ENCODE results near the gene SPATA13.
"Not testable (repeated sequence)": the region's sequence is repeated elsewhere in the genome, so short reads cannot be mapped to it uniquely, and the experiment has no call there.

Gene SPATA13

GRCh38 chr13:24119626-24120508 lies 40.7 kb upstream of the SPATA13 start:
- ChIA-PET CTCF (interaction anchor here (1.3 kb wide), 1 partner anchor 9 kb away, joined by 4 read pairs; no protein-coding TSS in a partner anchor), POLR2A (no interaction called here)
- Histone ChIP-seq H3K4me1 (ENCODE audit: control insufficient read depth, insufficient read depth, low read length) (no peaks in the 10 kb centered on the region), H3K27ac (ENCODE audit: extremely low read depth, low read depth, low read length) (no peak overlapping the region), H3K9me3 (ENCODE audit: control insufficient read depth, insufficient read depth, low read depth, low read length) (no peaks in the 10 kb centered on the region), H3K4me3 (ENCODE audit: low read depth, low read length) (no peak overlapping the region), H3K36me3 (ENCODE audit: control insufficient read depth in 2 of 2, insufficient read depth in 1 of 2, low read length in 2 of 2) (no peaks in the 10 kb centered on the region)
- TF ChIP-seq ZNF19 (tag by site-specific recombination; IDR thresholded peaks at IDR 0.05; ENCODE audit: low read depth) (no peak), GLI4 (tag by site-specific recombination; IDR thresholded peaks at IDR 0.05) (no peak), ZNF48 (tag by site-specific recombination; IDR thresholded peaks at IDR 0.05) (no peak), ZNF324 (tag by site-specific recombination; IDR thresholded peaks at IDR 0.05) (no peak), ZNF610 (tag by site-specific recombination; IDR thresholded peaks at IDR 0.05; ENCODE audit: borderline replicate concordance) (no peak)

- H3K27ac ChIP-seq (ENCODE audit: extremely low read depth, low read depth, low read length); H3K9me3 ChIP-seq (ENCODE audit: control insufficient read depth, insufficient read depth, low read depth, low read length); CTCF ChIA-PET; POLR2A ChIA-PET; H3K4me3 ChIP-seq (ENCODE audit: low read depth, low read length); H3K4me1 ChIP-seq (ENCODE audit: control insufficient read depth, insufficient read depth, low read length); H3K36me3 ChIP-seq (ENCODE audit: control insufficient read depth in 2 of 2, insufficient read depth in 1 of 2, low read length in 2 of 2): not testable (repeated sequence)
These were observed 38.5 kb upstream of the SPATA13 start for GRCh38 chr13:24122045-24122444.

DNA sequence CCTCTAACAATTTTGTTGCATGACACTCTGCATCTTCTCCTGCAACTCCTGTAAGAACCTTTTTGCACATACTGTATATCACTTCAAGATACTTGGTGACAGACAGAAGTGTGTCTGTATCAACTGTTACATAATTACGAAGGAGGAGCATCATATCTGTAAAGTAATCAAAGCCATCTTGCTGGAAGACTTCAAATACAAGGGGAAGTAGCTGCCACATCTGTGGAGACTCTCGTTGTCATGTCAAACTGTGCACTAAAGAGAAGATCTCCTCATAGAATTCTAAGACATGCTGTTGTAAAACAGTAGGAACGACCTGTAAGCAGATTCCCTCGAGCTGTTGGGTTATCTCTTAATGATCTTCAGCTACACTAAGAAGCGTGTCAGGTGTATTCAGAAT lies 38.0 kb upstream of the SPATA13 start:
- POLR2A ChIA-PET: no interaction called here
- TF ChIP-seq ZFP41 (tag by site-specific recombination; IDR thresholded peaks at IDR 0.05; ENCODE audit: borderline replicate concordance) (no peak), ZNF10 (tag by site-specific recombination; IDR thresholded peaks at IDR 0.05) (no peak), ZNF596 (tag by site-specific recombination; IDR thresholded peaks at IDR 0.05) (no peak), ZSCAN23 (tag by site-specific recombination; IDR thresholded peaks at IDR 0.05) (no peak), ZNF548 (tag by site-specific recombination; IDR thresholded peaks at IDR 0.05) (no peak), ZNF248 (tag by site-specific recombination; IDR thresholded peaks at IDR 0.05) (no peak), ZNF239 (tag by site-specific recombination; IDR thresholded peaks at IDR 0.05) (no peak), PRDM2 (tag by site-specific recombination; IDR thresholded peaks at IDR 0.05; ENCODE audit: borderline replicate concordance) (no peak), ZNF433 (tag by site-specific recombination; IDR thresholded peaks at IDR 0.05; ENCODE audit: low read depth) (no peak), ZNF701 (tag by site-specific recombination; IDR thresholded peaks at IDR 0.05) (no peak), AEBP2 (tag by site-specific recombination; IDR thresholded peaks at IDR 0.05; ENCODE audit: borderline replicate concordance) (no peak), GFI1B (tag by site-specific recombination; IDR thresholded peaks at IDR 0.05) (no peak)
- TF ChIP-seq, protein P1, sequence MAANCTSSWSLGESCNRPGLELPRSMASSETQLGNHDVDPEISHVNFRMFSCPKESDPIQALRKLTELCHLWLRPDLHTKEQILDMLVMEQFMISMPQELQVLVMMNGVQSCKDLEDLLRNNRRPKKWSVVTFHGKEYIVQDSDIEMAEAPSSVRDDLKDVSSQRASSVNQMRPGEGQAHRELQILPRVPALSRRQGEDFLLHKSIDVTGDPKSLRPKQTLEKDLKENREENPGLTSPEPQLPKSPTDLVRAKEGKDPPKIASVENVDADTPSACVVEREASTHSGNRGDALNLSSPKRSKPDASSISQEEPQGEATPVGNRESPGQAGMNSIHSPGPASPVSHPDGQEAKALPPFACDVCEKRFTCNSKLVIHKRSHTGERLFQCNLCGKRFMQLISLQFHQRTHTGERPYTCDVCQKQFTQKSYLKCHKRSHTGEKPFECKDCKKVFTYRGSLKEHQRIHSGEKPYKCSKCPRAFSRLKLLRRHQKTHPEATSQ (tag by site-specific recombination; IDR thresholded peaks at IDR 0.05): no peak
- TF ChIP-seq, protein P2, sequence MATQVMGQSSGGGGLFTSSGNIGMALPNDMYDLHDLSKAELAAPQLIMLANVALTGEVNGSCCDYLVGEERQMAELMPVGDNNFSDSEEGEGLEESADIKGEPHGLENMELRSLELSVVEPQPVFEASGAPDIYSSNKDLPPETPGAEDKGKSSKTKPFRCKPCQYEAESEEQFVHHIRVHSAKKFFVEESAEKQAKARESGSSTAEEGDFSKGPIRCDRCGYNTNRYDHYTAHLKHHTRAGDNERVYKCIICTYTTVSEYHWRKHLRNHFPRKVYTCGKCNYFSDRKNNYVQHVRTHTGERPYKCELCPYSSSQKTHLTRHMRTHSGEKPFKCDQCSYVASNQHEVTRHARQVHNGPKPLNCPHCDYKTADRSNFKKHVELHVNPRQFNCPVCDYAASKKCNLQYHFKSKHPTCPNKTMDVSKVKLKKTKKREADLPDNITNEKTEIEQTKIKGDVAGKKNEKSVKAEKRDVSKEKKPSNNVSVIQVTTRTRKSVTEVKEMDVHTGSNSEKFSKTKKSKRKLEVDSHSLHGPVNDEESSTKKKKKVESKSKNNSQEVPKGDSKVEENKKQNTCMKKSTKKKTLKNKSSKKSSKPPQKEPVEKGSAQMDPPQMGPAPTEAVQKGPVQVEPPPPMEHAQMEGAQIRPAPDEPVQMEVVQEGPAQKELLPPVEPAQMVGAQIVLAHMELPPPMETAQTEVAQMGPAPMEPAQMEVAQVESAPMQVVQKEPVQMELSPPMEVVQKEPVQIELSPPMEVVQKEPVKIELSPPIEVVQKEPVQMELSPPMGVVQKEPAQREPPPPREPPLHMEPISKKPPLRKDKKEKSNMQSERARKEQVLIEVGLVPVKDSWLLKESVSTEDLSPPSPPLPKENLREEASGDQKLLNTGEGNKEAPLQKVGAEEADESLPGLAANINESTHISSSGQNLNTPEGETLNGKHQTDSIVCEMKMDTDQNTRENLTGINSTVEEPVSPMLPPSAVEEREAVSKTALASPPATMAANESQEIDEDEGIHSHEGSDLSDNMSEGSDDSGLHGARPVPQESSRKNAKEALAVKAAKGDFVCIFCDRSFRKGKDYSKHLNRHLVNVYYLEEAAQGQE (tag by site-specific recombination; IDR thresholded peaks at IDR 0.05): no peak

More for the DNA sequence above, 38.0 kb upstream of the SPATA13 start:
- H3K4me1 ChIP-seq (ENCODE audit: control insufficient read depth, insufficient read depth, low read length): no peaks in the 10 kb centered on the region
- no peaks in the 10 kb centered on the region for H3K9me3 ChIP-seq (ENCODE audit: control insufficient read depth, insufficient read depth, low read depth, low read length)
- no peaks in the 10 kb centered on the region for H3K36me3 ChIP-seq (ENCODE audit: control insufficient read depth in 2 of 2, insufficient read depth in 1 of 2, low read length in 2 of 2)
- no peak overlapping the region for H3K27ac ChIP-seq (ENCODE audit: extremely low read depth, low read depth, low read length)
- CTCF ChIA-PET: no interaction called here
- no peak overlapping the region for H3K4me3 ChIP-seq (ENCODE audit: low read depth, low read length)

Measured in HEK293 (cell line).